ENCODE measurements around the gene IL3RA.

- TF ChIP-seq CTCF (conservative IDR thresholded peaks at IDR 0.05; ENCODE audit: low read depth in 2 of 2) (no peak), JUNB (IDR thresholded peaks at IDR 0.05; ENCODE audit: unreplicated experiment) (no peak)
These were observed 58.3 kb downstream of the IL3RA start for GRCh38 chrX:1394731-1395501.
